MM.1S (cell line): ENCODE measurements around the gene BCR.

Experiments used
- EZH2 ChIP-seq: fragments of 300-600 bp; sonication (generic); optimal IDR thresholded peaks from 2 replicates; pipeline ENCODE3; 2017; ENCODE audit warnings: low read depth, mild to moderate bottlenecking, antibody characterized with exemption, low read length, mixed read lengths
- EZH2phosphoT487 ChIP-seq: fragments of 300-600 bp; sonication (generic); IDR thresholded peaks from 2 replicates; pipeline ENCODE4 v1.6.1; 2018; ENCODE audit warnings: antibody characterized with exemption, low read length
- TF ChIP-seq, protein P1 (sequence below): fragments of 300-600 bp; sonication (generic); IDR thresholded peaks from 2 replicates; pipeline ENCODE4 v1.5.1; 2016; ENCODE audit warnings: antibody characterized with exemption, low read length, mixed read lengths

DNA sequence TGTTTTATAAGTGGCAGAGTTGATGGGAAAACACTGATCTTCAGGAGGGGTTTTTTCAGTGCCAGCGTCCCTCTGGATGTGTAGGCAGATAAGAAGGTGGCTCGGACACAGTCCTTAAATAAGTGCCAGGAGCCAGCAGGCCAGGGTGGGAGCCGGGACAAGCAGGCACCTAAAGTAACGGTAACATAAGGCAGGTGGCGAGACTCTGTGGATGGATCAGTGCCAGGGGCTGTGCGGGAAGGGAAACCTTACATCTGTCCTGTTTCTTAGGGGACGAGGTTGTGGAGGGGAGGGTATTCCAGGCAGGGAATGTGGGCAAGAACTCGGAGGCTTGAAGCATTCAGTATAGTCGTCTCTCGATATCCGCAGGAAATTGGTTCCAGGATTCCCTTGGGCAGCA lies 15.9 kb downstream of the BCR start:
- TF ChIP-seq, protein P1, sequence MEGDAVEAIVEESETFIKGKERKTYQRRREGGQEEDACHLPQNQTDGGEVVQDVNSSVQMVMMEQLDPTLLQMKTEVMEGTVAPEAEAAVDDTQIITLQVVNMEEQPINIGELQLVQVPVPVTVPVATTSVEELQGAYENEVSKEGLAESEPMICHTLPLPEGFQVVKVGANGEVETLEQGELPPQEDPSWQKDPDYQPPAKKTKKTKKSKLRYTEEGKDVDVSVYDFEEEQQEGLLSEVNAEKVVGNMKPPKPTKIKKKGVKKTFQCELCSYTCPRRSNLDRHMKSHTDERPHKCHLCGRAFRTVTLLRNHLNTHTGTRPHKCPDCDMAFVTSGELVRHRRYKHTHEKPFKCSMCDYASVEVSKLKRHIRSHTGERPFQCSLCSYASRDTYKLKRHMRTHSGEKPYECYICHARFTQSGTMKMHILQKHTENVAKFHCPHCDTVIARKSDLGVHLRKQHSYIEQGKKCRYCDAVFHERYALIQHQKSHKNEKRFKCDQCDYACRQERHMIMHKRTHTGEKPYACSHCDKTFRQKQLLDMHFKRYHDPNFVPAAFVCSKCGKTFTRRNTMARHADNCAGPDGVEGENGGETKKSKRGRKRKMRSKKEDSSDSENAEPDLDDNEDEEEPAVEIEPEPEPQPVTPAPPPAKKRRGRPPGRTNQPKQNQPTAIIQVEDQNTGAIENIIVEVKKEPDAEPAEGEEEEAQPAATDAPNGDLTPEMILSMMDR = no peak
- no peak for TF ChIP-seq EZH2
- no peak for TF ChIP-seq EZH2phosphoT487
